Right hindlimb (tissue), 1 donor: ENCODE results near the gene PLGRKT.
"Not testable (repeated sequence)": the region's sequence is repeated elsewhere in the genome, so short reads cannot be mapped to it uniquely, and the experiment has no call there.

Experiments used
- DNase-seq: peaks from one replicate; pipeline ENCODE4 v3.0.0-alpha.2; 2018

PLGRKT gene

GRCh38 chr9:5375091-5375490, 62.6 kb downstream of the PLGRKT start:
- no peak for DNase-seq

DNA sequence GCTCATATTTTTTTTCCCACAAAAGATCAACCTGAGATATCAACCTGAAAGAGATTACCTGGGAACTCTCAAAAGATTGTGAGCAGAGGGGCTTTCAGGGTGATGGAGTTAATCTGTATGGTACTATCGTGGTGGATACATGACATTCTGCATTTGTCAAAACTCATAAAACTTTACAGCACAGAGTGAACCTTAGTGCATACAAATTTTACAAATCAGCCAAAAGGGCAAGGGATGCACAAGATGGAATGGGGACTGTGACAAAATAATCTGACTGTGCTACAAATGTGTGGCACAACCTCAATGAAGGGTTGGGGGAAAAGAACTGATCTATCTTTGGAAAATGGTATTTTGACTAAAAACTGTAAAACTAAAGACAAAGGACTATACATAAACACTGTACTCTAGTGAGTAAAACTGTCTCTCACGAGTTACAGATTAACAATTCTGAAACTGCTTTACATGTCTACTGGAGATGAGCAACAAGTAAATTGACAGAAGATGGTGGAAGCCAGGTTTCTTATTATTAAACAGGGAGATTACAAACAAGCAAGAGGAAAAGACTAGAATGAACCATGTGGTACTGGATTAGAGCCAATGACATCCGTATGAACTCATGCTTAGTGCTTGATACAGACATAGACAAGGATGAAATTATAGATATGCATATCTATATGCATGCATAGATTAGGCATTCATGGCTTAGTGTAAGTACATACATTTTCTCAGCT, 73.3 kb downstream of the PLGRKT start:
- DNase-seq: no peak

DNA sequence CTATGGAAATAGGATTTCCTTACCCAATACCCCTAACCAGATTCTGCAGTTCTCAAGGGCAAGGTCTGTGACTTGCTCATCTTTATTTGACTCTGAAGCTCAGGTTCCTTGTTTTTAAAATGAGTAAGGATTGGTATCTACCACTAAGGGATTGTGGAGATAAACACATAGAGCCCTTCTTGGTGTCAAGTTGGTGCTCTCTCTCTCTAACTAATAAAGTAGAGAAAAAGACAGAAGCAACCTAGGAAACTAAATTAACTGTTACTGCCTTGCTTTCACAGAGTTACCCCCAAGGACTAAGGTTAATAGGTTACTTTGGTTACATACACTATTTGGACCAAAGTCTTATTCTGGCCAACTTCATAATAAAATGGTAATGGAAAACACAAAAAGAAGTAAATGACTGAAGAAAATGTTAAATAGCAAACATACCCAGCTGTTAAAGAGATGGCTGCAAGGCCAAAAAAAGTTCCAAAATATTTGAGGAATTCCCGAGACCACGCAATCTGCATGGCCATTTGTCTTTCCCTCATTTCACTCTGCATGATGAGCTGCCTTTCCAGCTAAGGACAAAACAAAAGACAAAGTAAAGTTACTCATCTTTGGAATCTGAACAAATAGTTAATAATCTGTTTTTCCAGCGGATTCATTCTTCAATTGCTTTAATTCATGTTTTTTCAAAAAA, 76.3 kb downstream of the PLGRKT start:
- DNase-seq: no peak

- no peak for DNase-seq
Measured at GRCh38 chr9:5360341-5360740, 77.4 kb downstream of the PLGRKT start.

DNA sequence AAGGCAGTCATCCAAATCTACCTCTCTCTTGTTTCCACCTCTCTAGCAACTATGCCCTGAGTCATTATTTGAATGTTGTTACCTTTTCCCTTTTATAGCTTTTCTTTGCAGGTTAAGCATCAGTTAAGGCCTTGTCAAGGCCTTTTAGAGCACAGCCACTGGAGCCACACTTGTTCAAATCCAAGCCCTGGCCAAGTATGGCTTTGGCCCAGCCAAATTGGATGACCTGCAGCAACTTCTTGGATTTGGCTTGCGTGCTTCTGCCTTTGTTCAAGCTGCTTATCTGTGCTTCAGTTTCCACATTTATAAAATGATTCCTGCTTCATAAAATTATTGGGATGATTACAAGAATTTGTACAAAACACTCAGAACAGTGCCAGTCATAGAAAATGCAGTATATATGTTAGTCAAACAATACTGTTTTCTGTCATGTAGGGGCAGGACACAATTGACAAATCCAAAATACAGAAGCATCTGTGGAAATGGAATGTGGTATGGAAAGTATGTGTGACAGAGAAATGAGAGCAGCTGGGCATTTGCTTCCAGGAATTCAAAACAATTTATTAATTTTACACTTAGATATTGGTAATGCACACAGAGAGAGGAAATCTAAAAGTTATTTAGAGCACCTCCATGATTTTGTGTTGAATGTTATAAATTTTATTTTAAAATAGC, 80.2 kb downstream of the PLGRKT start:
- DNase-seq: no peak

DNA sequence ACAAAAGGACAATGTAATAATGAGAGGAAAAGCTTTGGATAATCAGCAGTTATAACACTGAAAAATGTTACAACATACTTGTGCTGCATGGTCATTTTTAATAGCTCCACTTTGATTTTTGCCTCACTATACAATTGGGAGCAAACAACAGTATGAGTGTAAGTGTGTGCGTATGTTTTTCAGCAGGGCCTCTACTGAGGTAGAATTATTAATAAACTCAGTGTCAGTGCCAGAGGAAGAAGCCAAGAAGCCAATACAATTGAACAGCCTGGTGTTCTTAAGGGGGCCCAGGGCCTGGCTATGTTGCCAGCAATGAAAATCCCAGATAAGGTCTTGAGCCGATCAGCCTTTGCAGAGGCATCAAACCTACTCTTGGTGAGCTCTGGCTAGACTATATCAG, 81.9 kb downstream of the PLGRKT start:
- no peak for DNase-seq

DNA sequence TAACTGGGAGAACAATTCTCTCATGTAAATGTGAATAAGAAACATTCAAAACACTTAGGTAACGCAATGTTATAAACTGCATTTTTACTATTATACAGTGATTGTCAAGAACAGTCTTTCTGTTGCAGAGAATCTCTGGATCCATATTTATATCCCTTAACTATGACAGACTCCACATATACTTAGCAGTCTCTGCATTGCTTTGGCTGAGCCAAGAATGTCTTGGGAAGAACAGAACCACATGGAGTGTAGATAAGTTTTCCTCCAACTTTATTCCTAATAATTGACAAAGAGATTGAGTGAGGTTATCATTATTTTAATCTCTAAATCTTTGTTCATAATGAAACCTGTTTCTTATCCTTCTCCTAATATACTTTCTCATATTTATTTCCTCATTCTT, 82.5 kb downstream of the PLGRKT start:
- DNase-seq: no peak

- DNase-seq: no peak
Measured at GRCh38 chr9:5354184-5354583, 83.5 kb downstream of the PLGRKT start.

GRCh38 chr9:5352637-5353248, 85.0 kb downstream of the PLGRKT start:
- no peak for DNase-seq

GRCh38 chr9:5338992-5339981, 98.4 kb downstream of the PLGRKT start, which contains the start of gene RLN1:
TSS of gene RLN1 (minus strand) at chr9:5339876. CDS start at chr9:5339746, 130 bp downstream.
- DNase-seq: not testable (repeated sequence)

- DNase-seq: no peak
Measured at GRCh38 chr9:5336688-5337087, 101.0 kb downstream of the PLGRKT start.

DNA sequence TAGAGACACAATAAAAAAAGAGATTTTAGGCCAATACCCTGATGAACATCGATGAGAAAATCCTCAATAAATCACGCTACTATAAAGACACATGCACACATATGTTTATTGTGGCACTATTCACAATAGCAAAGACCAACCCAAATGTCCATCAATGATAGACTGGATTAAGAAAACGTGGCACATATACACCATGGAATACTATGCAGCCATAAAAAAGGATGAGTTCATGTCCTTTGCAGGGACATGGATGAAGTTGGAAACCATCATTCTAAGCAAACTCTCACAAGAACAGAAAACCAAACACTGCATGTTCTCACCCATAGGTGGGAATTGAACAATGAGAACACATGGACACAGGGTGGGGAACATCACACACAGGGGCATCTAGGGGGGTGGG, 106.4 kb downstream of the PLGRKT start:
- not testable (repeated sequence) for DNase-seq

DNA sequence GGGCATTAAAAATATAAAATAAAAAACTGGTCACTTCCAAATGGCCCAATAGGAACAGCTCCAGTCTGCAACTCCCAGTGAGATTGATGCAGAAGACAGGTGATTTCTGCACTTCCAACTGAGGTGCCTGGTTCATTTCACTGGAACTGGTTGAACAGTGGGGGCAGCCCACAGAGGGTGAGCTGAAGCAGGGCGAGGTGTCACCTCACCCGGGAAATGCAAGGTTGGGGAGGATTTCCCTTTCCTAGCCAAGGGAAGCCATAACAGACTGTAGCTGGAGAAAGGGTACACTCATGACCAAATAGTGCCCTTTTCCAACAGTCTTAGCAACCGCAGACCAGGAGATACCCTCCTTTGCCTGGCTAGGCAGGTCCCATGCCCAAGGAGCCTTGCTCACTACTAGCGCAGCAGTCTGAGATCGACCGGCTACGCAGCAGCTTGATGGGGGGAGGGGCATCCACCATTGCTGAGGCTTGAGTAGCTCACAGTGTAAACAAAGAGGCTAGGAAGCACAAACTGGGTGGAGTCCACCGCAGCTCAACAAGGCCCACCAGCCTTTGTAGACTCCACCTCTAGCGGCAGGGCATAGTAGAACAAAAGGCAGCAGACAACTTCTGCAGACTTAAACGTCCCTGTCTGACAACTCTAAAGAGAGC, 110.7 kb downstream of the PLGRKT start:
- no peak for DNase-seq

GRCh38 chr9:5326187-5326586, 111.5 kb downstream of the PLGRKT start:
- DNase-seq: no peak

- DNase-seq: not testable (repeated sequence)
Measured at GRCh38 chr9:5321601-5322000, 116.1 kb downstream of the PLGRKT start.

- no peak for DNase-seq
Measured at GRCh38 chr9:5321058-5321457, 116.7 kb downstream of the PLGRKT start.

GRCh38 chr9:5316406-5316805, 121.3 kb downstream of the PLGRKT start:
- DNase-seq: not testable (repeated sequence)

- DNase-seq: no peak
Measured at GRCh38 chr9:5315187-5315923, 122.4 kb downstream of the PLGRKT start.

DNA sequence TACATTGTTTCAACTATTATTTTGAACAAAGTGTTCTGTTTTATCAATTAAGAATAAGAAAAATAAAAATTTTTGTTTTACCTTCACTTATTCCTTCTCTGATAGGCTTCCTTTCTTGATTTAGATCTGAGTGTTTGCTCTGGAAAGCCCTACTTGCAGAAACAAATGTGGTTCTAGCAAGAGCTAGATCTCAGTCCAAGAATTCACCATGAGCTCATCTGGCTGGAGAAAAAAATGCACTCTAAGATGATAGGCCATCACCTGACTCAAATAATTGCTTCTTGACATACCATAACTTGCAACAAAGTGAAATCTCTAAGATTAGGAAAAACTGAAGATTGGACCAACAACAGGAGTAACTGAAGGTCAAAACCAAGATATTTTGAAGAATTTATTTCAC, 126.9 kb downstream of the PLGRKT start:
- DNase-seq: no peak
